H1 (cell line): Measurements from ENCODE around the gene EPN3. TPM values are rescaled to one million over a fixed set of nuclear protein-coding genes. Genes with fewer than 3 reads are reported as not detected.

Experiments
- E2F6 ChIP-seq: IDR thresholded peaks from 2 replicates; pipeline ENCODE4 v1.6.1; 2012; ENCODE audit warnings: inconsistent platforms
- MAFK ChIP-seq: IDR thresholded peaks from 2 replicates; pipeline ENCODE4 v1.6.1; 2012; ENCODE audit warnings: low read depth, mild to moderate bottlenecking, improper control_type of control experiment, low read length
- NRF1 ChIP-seq: IDR thresholded peaks from 2 replicates; pipeline ENCODE4 v1.6.1; 2011; ENCODE audit warnings: mild to moderate bottlenecking, low read depth, low read length, improper control_type of control experiment
- SIRT6 ChIP-seq: IDR thresholded peaks from one replicate; pipeline ENCODE4 v1.7.1; 2012; ENCODE audit warnings: low read length, inconsistent platforms
- SP1 ChIP-seq: IDR thresholded peaks from 2 replicates; pipeline ENCODE4 v1.6.1; 2011; ENCODE audit warnings: low read depth, low read length
- SP4 ChIP-seq: IDR thresholded peaks from 2 replicates; pipeline ENCODE4 v1.6.1; 2012; ENCODE audit warnings: low read length, inconsistent platforms
- SRF ChIP-seq: IDR thresholded peaks from 2 replicates; pipeline ENCODE4 v1.6.1; 2011; ENCODE audit warnings: mild to moderate bottlenecking, low read depth, low read length, moderate library complexity
- polyA plus RNA-seq, 7 experiments: library from polyadenylated mRNA; depleted of rRNA in 3 of 7; stranded (reverse) in 5 of 7; unstranded in 2 of 7; fragments of >200 nt in 5 of 7; fragments of 200-250 nt in 2 of 7; gene quantifications; 1 replicate in 5 of 7; 2 replicates in 1 of 7; 4 replicates in 1 of 7; pipeline versions ENCODE4 v1.2.1 to v1.2.3, GENCODE V29; 2011 to 2013; ENCODE audit warnings: missing spikeins in 2 of 7, mixed read lengths in 2 of 7
- total RNA-seq: library from RNA; stranded (reverse); fragmentation: NEBNext Ultra II Directional; extraction: Animal tissue kit (Norgen Biotek cat#: 25700); gene quantifications from 2 replicates; pipeline ENCODE4 v1.2.1, GENCODE V29; 2021
- TF ChIP-seq, protein P1 (sequence below): IDR thresholded peaks from 2 replicates; pipeline ENCODE4 v1.6.1; 2011; ENCODE audit warnings: low read depth, mild to moderate bottlenecking, low read length; ENCODE audit not compliant: insufficient read depth

Gene EPN3
- total and polyA plus RNA-seq, 2 of the 8 experiments (the other 6 are each of a cell fraction or from before 2014, with no cell fraction given): 6.7 to 7.9 TPM

- TF ChIP-seq NRF1: no peak
- no peak for TF ChIP-seq SIRT6
- TF ChIP-seq, protein P1, sequence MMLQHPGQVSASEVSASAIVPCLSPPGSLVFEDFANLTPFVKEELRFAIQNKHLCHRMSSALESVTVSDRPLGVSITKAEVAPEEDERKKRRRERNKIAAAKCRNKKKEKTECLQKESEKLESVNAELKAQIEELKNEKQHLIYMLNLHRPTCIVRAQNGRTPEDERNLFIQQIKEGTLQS: no peak
- TF ChIP-seq MAFK: no peak
- TF ChIP-seq E2F6: no peak
- TF ChIP-seq SP1: no peak
- no peak for TF ChIP-seq SP4
- no peak for TF ChIP-seq SRF
Observed at GRCh38 chr17:50584116-50584515, 51.6 kb downstream of the EPN3 start (continued).
